GM13977 (cell line): ENCODE results near the gene DDRGK1.
"Not testable (repeated sequence)": the region's sequence is repeated elsewhere in the genome, so short reads cannot be mapped to it uniquely, and the experiment has no call there.

ENCODE experiments used
- DNase-seq: peaks from one replicate; pipeline ENCODE4 v3.0.0; 2012; ENCODE audit warnings: low spot score
- in situ Hi-C: fragments of 300-500 bp; cut with MboI; formaldehyde crosslinking; loops from one replicate; pipeline ENCODE4 v1.12.0; 2022; ENCODE audit warnings: low sequenced_read_pairs, low pct_unique_long_range_greater_than_20kb, mixed read lengths, inconsistent platforms; ENCODE audit not compliant: unreplicated experiment
- TF ChIP-seq, protein P1 (sequence below): IDR thresholded peaks from 2 replicates; pipeline ENCODE4 v1.5.1; 2012; ENCODE audit warnings: mild to moderate bottlenecking, control low read depth; ENCODE audit not compliant: insufficient read depth; ENCODE audit errors: extremely low read depth, missing control alignments

DDRGK1 gene

DNA sequence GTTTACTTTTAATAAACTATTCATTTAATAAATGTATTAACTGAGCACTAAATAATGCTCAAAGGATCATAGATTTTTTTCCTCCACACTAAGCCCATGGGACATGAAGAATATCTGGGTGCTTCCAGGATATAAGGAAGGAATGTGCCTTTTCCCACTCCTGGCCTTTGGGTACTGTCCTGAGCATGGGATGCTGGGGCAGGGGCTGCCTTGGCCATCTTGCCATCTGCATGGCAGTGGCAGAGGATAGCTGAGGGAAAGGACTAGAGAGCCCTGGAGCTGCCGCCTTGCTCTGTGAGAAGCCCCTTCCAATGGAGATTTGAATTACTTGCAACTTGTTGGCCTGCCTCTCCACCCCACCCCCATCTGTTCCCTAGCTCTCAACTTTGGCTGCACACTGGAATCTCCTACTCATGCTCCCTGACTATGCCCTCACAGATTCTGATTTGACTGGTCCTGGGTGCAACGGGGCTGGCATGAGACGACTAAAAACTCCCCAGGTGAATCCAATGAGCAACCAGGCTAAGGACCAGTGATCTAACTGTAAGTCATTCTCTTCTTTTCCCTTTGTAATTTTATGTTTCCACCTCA lies 15.6 kb downstream of the DDRGK1 start:
- no peak for DNase-seq
- TF ChIP-seq, protein P1, sequence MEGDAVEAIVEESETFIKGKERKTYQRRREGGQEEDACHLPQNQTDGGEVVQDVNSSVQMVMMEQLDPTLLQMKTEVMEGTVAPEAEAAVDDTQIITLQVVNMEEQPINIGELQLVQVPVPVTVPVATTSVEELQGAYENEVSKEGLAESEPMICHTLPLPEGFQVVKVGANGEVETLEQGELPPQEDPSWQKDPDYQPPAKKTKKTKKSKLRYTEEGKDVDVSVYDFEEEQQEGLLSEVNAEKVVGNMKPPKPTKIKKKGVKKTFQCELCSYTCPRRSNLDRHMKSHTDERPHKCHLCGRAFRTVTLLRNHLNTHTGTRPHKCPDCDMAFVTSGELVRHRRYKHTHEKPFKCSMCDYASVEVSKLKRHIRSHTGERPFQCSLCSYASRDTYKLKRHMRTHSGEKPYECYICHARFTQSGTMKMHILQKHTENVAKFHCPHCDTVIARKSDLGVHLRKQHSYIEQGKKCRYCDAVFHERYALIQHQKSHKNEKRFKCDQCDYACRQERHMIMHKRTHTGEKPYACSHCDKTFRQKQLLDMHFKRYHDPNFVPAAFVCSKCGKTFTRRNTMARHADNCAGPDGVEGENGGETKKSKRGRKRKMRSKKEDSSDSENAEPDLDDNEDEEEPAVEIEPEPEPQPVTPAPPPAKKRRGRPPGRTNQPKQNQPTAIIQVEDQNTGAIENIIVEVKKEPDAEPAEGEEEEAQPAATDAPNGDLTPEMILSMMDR: no peak
- in situ Hi-C loops: no loop called here

DNA sequence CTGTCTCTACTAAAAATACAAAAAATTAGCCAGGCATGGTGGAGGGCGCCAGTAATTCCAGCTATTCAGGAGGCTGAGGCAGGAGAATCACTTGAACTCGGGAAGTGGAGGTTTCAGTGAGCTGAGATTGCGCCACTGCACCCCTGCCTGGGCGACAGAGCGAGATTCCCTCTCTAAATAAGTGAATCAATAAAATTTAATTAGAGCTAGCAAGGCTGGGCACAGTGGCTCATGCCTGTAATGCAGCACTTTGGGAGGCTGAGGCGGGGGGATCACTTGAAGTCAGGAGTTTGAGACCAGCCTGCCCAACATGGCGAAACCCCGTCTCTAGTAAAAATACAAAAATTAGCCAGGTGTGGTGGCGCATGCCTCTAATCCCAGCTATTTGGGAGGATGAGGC lies 16.6 kb downstream of the DDRGK1 start:
- DNase-seq, in situ Hi-C loops: not testable (repeated sequence)

DNA sequence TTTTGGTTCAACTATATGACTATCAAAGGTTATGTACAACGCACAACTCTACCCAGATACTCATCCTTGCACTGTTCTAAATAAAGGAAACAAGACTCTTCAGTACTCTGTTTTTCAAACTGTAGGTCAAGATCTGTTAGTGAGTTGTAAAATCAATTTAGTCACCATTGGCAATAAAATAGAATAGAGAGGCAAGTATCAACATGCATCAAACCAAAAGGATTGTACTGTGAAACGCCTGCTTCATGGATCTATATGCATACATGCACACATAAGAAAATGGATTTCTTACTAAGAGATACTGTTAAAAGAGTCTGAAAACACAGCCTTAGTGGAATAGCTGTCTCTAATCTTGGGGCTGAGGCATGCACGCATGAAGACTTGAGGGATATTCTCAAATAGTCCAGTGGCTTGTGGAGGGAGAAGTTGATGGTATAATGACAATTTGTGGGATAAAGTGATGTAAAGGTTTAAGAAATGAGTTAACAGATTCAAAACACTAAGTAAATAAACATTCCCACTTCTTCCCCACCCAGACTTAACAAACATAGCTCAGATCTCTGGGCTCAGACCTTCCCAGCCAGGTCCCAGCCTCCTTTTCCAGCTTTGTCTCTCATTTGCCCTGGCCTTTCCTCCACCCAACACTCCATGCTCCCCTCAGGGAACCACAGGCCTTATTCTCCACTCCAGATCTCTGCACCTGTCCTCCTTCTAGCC lies 20.4 kb downstream of the DDRGK1 start:
- in situ Hi-C loops: no loop called here
- no peak for DNase-seq

DNA sequence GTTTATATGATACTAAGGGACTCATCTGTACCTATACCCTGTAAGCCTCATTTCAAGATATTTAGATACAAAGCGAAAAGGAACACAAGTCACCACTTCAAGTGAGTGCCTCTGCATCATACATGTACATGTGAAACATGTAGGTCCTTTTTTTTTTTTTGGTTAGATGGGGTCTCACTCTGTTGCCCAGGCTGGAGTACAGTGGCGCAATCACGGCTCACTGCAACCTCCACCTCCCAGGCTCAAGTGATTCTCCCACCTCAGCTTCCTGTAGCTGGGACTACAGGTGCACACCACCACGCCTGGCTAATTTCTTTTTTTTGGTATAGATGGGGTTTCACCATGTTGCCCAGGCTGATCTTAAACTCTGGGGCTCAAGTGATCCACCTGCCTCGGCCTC lies 22.1 kb downstream of the DDRGK1 start:
- DNase-seq, in situ Hi-C loops: not testable (repeated sequence)

More for the DNA sequence above, 20.4 kb downstream of the DDRGK1 start:
- TF ChIP-seq, protein P1: no peak

DNA sequence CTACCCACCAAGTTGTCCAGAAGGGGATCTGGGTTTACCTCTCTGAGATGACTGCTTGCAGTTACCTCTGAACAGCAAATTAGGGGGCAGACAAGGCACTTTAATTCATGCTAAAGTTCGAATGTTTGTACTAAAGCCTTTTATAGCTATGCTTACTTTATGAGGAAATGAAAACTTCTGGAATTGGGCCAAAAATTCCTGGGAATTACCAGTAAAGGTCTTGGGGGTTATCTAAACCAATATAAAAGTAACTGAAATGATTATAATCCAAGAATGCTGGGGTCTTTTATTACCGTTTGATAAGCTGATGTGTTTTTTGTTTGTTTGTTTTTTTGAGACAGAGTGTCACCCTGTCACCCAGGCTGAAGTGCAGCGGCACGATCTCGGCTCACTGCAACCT lies 23.2 kb downstream of the DDRGK1 start:
- in situ Hi-C loops: no loop called here
- no peak for DNase-seq
- TF ChIP-seq, protein P1: no peak

DNA sequence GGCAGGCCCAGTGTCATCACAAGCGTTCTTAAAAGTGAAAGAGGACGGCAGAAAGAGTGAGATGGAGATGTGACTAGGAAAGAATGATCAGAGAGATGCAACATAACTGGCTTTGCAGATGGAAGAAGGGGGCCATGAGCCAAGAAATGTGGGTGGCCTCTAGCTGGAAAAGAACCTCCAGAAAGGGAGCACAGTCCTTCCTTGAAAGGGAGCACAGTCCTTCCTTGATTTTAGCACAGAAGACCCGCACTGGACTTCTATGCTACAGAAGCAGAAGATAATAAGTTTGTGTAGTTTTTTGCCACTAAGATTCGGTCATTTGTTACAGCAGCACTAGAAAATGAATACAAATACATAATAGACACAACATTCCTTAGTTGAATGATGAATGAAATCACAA lies 24.2 kb downstream of the DDRGK1 start:
- in situ Hi-C loops: no loop called here
- TF ChIP-seq, protein P1: no peak
- DNase-seq: no peak

DNA sequence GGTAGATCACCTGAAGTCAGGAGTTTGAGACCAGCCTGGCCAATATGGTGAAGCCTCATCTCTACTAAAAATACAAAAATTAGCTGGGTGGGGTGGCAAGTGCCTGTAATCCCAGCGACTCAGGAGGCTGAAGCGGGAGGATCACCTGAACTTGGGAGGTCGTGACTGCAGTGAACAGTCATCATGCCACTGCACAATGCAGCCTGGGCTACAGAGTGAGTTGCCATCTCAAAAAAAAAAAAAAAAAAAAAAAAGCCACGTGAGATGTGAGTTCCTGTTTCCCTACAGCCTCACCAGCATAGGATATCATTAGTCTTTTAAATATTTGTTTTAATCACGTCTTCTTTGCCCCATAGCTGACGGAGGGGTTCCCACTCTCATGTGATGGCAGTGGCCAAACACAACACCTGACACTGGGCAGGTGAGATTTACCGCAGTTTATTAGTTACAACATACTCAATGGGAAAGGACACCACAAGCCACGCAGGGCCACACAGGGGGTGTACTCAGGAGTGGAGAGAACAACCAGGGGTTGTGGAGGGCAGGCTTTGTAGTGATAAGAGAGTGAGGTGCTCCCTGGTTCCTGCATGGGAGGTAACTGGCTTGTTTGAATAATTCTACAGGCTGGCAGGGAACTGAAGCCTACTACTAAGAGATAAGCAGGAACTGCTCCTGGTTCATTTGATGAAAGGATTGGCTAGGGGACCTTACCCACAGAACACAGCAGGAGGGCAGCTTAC lies 26.6 kb downstream of the DDRGK1 start:
- TF ChIP-seq, protein P1: no peak
- in situ Hi-C loops: no loop called here
- no peak for DNase-seq
